HepG2 (cell line): Measurements from ENCODE around the gene ZSCAN26. TPM values are rescaled to one million over a fixed set of nuclear protein-coding genes. Genes with fewer than 3 reads are reported as not detected.

ENCODE experiments used
- EED ChIP-seq: sonication (generic); formaldehyde crosslinking; IDR thresholded peaks from 2 replicates; pipeline ENCODE4 v1.5.0; 2020; ENCODE audit warnings: mild to moderate bottlenecking, missing genetic modification reagents
- JUNB ChIP-seq: sonication (generic); formaldehyde crosslinking; IDR thresholded peaks from 2 replicates; pipeline ENCODE4 v1.8.0; 2022; ENCODE audit warnings: missing genetic modification reagents, mild to moderate bottlenecking, borderline replicate concordance
- KAT2B ChIP-seq: fragments of 150-350 bp; IDR thresholded peaks from 2 replicates; pipeline ENCODE4 v1.6.1; 2014; ENCODE audit warnings: low read depth, low read length, borderline replicate concordance
- MBNL3 ChIP-seq: fragments of 250-450 bp; sonication (Bioruptor Pico); conservative IDR thresholded peaks from 2 replicates; pipeline ENCODE4 v1.8.0; 2022; ENCODE audit warnings: mild to moderate bottlenecking, inconsistent platforms
- MYC ChIP-seq: sonication (generic); formaldehyde crosslinking; IDR thresholded peaks from 2 replicates; pipeline ENCODE4 v1.9.0; 2021; ENCODE audit warnings: missing genetic modification reagents, borderline replicate concordance
- PAX8 ChIP-seq: sonication (generic); formaldehyde crosslinking; IDR thresholded peaks from 2 replicates; pipeline ENCODE4 v1.8.0; 2022; ENCODE audit warnings: mild to moderate bottlenecking, missing genetic modification reagents, borderline replicate concordance
- PRPF4 ChIP-seq: fragments of 200-400 bp; formaldehyde crosslinking; IDR thresholded peaks from 2 replicates; pipeline ENCODE4 v1.6.1; 2016; ENCODE audit warnings: low read length, low read depth; ENCODE audit not compliant: poor library complexity, severe bottlenecking
- TAF15 ChIP-seq: fragments of 200-400 bp; formaldehyde crosslinking; IDR thresholded peaks from one replicate; pipeline ENCODE4 v1.6.1; 2018; ENCODE audit warnings: mild to moderate bottlenecking, low read depth, low read length; ENCODE audit not compliant: poor library complexity, severe bottlenecking
- ZFP36L2 ChIP-seq: sonication (generic); formaldehyde crosslinking; IDR thresholded peaks from 2 replicates; pipeline ENCODE4 v1.4.0; 2020; ENCODE audit warnings: missing genetic modification reagents
- ZFP37 ChIP-seq: sonication (generic); formaldehyde crosslinking; IDR thresholded peaks from 2 replicates; pipeline ENCODE4 v1.4.0; 2020; ENCODE audit warnings: missing genetic modification reagents, borderline replicate concordance
- ZNF180 ChIP-seq: sonication (generic); formaldehyde crosslinking; IDR thresholded peaks from 2 replicates; pipeline ENCODE4 v1.4.0; 2020; ENCODE audit warnings: low read depth, missing genetic modification reagents, borderline replicate concordance
- polyA plus RNA-seq, 8 experiments: library from polyadenylated mRNA; depleted of rRNA in 3 of 8; stranded (reverse) in 7 of 8; unstranded in 1 of 8; fragments of >200 nt; fragmentation: Illumina TruSeq in 4 of 8; extraction: Trizol in 4 of 8; gene quantifications; 2 replicates each; pipeline versions ENCODE4 v1.2.1 to v1.2.3, GENCODE V29; 2011 to 2016; ENCODE audit warnings: low read depth in 4 of 8, missing spikeins in 1 of 8, mixed read lengths in 1 of 8; ENCODE audit not compliant: insufficient read depth in 1 of 8
- total RNA-seq, 5 experiments: library from RNA; depleted of rRNA; stranded (reverse); fragments of >200 nt; fragmentation: Illumina TruSeq; extraction: Trizol; gene quantifications; 2 replicates each; pipeline ENCODE4 v1.2.3, GENCODE V29; 2016; ENCODE audit warnings: low read depth in 1 of 5
- TF ChIP-seq, protein P1 (sequence below): sonication (generic); formaldehyde crosslinking; IDR thresholded peaks from 2 replicates; pipeline ENCODE4 v1.5.0; 2020; ENCODE audit warnings: missing genetic modification reagents, mild to moderate bottlenecking, borderline replicate concordance
- TF ChIP-seq, protein P2 (sequence below): sonication (generic); formaldehyde crosslinking; IDR thresholded peaks from 2 replicates; pipeline ENCODE4 v1.4.0; 2020; ENCODE audit warnings: missing genetic modification reagents
- TF ChIP-seq, protein P3 (sequence below): sonication (generic); formaldehyde crosslinking; IDR thresholded peaks from 2 replicates; pipeline ENCODE4 v1.8.0; 2022; ENCODE audit warnings: mild to moderate bottlenecking, missing genetic modification reagents, moderate library complexity
- TF ChIP-seq, protein P4 (sequence below): sonication (generic); formaldehyde crosslinking; IDR thresholded peaks from 2 replicates; pipeline ENCODE4 v1.5.0; 2020; ENCODE audit warnings: mild to moderate bottlenecking, missing genetic modification reagents
- TF ChIP-seq, protein P5 (sequence below): sonication (generic); formaldehyde crosslinking; IDR thresholded peaks from 2 replicates; pipeline ENCODE4 v1.4.0; 2020; ENCODE audit warnings: missing genetic modification reagents

ZSCAN26 gene
- total and polyA plus RNA-seq, 2 of the 13 experiments (the other 11 are each of a cell fraction or from before 2014, with no cell fraction given): 12.0 to 15.6 TPM

DNA sequence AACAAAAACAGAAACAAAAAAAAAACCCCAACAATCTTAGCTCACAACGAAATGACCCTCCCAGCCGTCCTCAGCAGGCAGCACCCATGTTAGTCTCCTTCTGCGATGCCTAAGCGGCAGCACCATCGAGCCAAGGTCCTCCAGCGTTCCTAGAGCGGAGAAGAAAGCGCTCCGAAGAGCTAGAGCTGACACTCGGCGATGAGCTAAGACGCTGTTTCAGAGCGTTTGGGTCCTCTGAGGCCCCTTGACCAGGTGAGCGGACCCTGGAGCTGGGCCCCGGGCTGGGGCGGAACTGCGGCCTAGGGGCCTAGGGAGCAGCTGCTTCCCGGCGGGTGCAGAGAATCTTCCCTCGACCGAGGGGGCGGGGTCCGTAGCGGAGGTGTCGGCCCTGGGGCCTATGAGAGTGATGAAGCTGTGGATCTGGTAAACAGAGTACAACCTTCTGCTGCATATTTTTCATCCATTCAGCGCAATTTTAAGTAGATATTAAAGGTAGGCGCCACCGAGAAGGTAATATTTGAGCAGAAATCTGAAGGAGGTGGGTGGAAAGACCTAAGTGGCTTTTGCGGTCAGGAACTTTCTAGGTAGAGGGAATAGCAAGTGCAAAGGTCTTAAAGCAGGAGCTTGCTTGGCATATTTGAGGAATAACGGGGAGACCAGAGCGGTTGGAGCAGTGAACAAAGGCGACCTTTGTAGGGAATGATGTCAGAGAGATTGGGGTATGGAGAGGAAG is at the start of gene ZSCAN26 (continued):
- TF ChIP-seq, protein P1, sequence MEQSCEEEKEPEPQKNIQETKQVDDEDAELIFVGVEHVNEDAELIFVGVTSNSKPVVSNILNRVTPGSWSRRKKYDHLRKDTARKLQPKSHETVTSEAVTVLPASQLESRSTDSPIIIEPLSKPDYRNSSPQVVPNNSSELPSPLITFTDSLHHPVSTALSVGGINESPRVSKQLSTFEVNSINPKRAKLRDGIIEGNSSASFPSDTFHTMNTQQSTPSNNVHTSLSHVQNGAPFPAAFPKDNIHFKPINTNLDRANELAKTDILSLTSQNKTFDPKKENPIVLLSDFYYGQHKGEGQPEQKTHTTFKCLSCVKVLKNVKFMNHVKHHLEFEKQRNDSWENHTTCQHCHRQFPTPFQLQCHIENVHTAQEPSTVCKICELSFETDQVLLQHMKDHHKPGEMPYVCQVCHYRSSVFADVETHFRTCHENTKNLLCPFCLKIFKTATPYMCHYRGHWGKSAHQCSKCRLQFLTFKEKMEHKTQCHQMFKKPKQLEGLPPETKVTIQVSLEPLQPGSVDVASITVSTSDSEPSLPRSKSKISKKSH: peak; percentile 97
- TF ChIP-seq, protein P2, sequence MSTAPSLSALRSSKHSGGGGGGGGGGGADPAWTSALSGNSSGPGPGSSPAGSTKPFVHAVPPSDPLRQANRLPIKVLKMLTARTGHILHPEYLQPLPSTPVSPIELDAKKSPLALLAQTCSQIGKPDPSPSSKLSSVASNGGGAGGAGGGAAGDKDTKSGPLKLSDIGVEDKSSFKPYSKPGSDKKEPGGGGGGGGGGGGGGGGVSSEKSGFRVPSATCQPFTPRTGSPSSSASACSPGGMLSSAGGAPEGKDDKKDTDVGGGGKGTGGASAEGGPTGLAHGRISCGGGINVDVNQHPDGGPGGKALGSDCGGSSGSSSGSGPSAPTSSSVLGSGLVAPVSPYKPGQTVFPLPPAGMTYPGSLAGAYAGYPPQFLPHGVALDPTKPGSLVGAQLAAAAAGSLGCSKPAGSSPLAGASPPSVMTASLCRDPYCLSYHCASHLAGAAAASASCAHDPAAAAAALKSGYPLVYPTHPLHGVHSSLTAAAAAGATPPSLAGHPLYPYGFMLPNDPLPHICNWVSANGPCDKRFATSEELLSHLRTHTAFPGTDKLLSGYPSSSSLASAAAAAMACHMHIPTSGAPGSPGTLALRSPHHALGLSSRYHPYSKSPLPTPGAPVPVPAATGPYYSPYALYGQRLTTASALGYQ (CRISPR knock-in tag): peak; percentile 81; the same call in 1 of the 2 replicates
- TF ChIP-seq ZNF180 (CRISPR knock-in tag): no peak
- TF ChIP-seq PRPF4: no peak
- peak; percentile 86; the same call in 1 of the 2 replicates for TF ChIP-seq ZFP37 (CRISPR knock-in tag)
- TF ChIP-seq, protein P3, sequence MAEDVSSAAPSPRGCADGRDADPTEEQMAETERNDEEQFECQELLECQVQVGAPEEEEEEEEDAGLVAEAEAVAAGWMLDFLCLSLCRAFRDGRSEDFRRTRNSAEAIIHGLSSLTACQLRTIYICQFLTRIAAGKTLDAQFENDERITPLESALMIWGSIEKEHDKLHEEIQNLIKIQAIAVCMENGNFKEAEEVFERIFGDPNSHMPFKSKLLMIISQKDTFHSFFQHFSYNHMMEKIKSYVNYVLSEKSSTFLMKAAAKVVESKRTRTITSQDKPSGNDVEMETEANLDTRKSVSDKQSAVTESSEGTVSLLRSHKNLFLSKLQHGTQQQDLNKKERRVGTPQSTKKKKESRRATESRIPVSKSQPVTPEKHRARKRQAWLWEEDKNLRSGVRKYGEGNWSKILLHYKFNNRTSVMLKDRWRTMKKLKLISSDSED (CRISPR knock-in tag): no peak
- TF ChIP-seq ZFP36L2 (CRISPR knock-in tag): peak; percentile 83; the same call in 1 of the 2 replicates
- no peak for TF ChIP-seq MBNL3 (CRISPR knock-in tag)
- TF ChIP-seq KAT2B: no peak
- TF ChIP-seq MYC (CRISPR knock-in tag): peak; percentile 79; the same call in 1 of the 2 replicates
- peak; percentile 81; the same call in 1 of the 2 replicates for TF ChIP-seq EED (CRISPR knock-in tag)
- no peak for TF ChIP-seq JUNB (CRISPR knock-in tag)
- 0 out of 2 replicates have a peak, but pooled peaks have one; percentile 83 for TF ChIP-seq PAX8 (CRISPR knock-in tag)
- TF ChIP-seq, protein P4, sequence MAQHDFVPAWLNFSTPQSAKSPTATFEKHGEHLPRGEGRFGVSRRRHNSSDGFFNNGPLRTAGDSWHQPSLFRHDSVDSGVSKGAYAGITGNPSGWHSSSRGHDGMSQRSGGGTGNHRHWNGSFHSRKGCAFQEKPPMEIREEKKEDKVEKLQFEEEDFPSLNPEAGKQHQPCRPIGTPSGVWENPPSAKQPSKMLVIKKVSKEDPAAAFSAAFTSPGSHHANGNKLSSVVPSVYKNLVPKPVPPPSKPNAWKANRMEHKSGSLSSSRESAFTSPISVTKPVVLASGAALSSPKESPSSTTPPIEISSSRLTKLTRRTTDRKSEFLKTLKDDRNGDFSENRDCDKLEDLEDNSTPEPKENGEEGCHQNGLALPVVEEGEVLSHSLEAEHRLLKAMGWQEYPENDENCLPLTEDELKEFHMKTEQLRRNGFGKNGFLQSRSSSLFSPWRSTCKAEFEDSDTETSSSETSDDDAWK (CRISPR knock-in tag): no peak
- TF ChIP-seq, protein P5, sequence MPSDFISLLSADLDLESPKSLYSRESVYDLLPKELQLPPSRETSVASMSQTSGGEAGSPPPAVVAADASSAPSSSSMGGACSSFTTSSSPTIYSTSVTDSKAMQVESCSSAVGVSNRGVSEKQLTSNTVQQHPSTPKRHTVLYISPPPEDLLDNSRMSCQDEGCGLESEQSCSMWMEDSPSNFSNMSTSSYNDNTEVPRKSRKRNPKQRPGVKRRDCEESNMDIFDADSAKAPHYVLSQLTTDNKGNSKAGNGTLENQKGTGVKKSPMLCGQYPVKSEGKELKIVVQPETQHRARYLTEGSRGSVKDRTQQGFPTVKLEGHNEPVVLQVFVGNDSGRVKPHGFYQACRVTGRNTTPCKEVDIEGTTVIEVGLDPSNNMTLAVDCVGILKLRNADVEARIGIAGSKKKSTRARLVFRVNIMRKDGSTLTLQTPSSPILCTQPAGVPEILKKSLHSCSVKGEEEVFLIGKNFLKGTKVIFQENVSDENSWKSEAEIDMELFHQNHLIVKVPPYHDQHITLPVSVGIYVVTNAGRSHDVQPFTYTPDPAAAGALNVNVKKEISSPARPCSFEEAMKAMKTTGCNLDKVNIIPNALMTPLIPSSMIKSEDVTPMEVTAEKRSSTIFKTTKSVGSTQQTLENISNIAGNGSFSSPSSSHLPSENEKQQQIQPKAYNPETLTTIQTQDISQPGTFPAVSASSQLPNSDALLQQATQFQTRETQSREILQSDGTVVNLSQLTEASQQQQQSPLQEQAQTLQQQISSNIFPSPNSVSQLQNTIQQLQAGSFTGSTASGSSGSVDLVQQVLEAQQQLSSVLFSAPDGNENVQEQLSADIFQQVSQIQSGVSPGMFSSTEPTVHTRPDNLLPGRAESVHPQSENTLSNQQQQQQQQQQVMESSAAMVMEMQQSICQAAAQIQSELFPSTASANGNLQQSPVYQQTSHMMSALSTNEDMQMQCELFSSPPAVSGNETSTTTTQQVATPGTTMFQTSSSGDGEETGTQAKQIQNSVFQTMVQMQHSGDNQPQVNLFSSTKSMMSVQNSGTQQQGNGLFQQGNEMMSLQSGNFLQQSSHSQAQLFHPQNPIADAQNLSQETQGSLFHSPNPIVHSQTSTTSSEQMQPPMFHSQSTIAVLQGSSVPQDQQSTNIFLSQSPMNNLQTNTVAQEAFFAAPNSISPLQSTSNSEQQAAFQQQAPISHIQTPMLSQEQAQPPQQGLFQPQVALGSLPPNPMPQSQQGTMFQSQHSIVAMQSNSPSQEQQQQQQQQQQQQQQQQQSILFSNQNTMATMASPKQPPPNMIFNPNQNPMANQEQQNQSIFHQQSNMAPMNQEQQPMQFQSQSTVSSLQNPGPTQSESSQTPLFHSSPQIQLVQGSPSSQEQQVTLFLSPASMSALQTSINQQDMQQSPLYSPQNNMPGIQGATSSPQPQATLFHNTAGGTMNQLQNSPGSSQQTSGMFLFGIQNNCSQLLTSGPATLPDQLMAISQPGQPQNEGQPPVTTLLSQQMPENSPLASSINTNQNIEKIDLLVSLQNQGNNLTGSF (CRISPR knock-in tag): peak; percentile 88
- TF ChIP-seq TAF15: peak; percentile 82
